Transverse colon (tissue), 4 donors: ENCODE data around the gene SYCE3. TPM values are rescaled to one million over a fixed set of nuclear protein-coding genes. Genes with fewer than 3 reads are reported as not detected.

ENCODE experiments used
- DNase-seq: peaks from one replicate; pipeline ENCODE4 v3.0.0-alpha.2; 2019
- H3K27ac ChIP-seq, 4 donors: fragments of 200-600 bp; sonication (generic); 2 replicates each; pipeline ENCODE4 v1.5.1; 2016 to 2018; ENCODE audit warnings: inconsistent platforms in 4 of 4
- H3K27me3 ChIP-seq: fragments of 200-600 bp; sonication (generic); 2 replicates; pipeline ENCODE4 v1.5.1; 2017; ENCODE audit warnings: inconsistent platforms
- H3K36me3 ChIP-seq, 4 donors: fragments of 200-600 bp; sonication (generic); 2 replicates each; pipeline ENCODE4 v1.5.1; 2017 to 2019; ENCODE audit warnings: inconsistent platforms in 4 of 4
- H3K4me1 ChIP-seq, 4 donors: fragments of 200-600 bp; sonication (generic); 2 replicates each; pipeline ENCODE4 v1.5.1; 2017 to 2020; ENCODE audit warnings: inconsistent platforms in 4 of 4
- H3K4me3 ChIP-seq, 4 donors: fragments of 200-600 bp; sonication (generic); 1 replicate in 1 of 4; 2 replicates in 3 of 4; pipeline versions ENCODE4 v1.5.1 to v1.6.1; 2017 to 2019; ENCODE audit warnings: inconsistent platforms in 4 of 4
- H3K9me3 ChIP-seq, 2 donors: fragments of 200-600 bp; sonication (generic); 2 replicates each; pipeline ENCODE4 v1.5.1; 2017 to 2019; ENCODE audit warnings: inconsistent platforms in 2 of 2
- EP300 ChIP-seq: sonication (generic); formaldehyde crosslinking; IDR thresholded peaks from one replicate; pipeline ENCODE4 v1.6.1; 2017; ENCODE audit warnings: antibody characterized with exemption, low read depth
- POLR2A ChIP-seq: fragments of 450-650 bp; IDR thresholded peaks from one replicate; pipeline ENCODE4 v1.6.1; 2016; ENCODE audit warnings: antibody characterized with exemption, mild to moderate bottlenecking, moderate library complexity
- POLR2AphosphoS5 ChIP-seq, 3 donors: sonication (generic); formaldehyde crosslinking; IDR thresholded peaks; one replicate each; pipeline ENCODE4 v1.6.1; 2016; ENCODE audit warnings: antibody characterized with exemption in 3 of 3
- WGBS, 2 donors: methylation state at CpG; one replicate each; pipeline ENCODE4 v1.1.5; 2018; ENCODE audit warnings: low coverage in 1 of 2; 5-methylcytosine and 5-hydroxymethylcytosine counted together
- in situ Hi-C, 4 donors: fragments of 200-750 bp; cut with MboI; loops; one replicate each; pipeline versions ENCODE4 v1.15.0 to v1.15.1; 2017; ENCODE audit warnings: low sequenced_read_pairs in 3 of 4, low pct_ligation_motif_present in 1 of 4, low pct_unique_long_range_greater_than_20kb in 1 of 4
- intact Hi-C: fragments of 100-400 bp; cut with DNase I; formaldehyde crosslinking; loops from one replicate; pipeline ENCODE4 v1.15.1; 2023; ENCODE audit warnings: low total_unique reads
- total RNA-seq, 4 donors: library from RNA; depleted of rRNA; stranded (reverse); fragments of >200 nt; gene quantifications; one replicate each; pipeline ENCODE4 v1.1.0, GENCODE V29; 2016
- TF ChIP-seq, protein P1 (sequence below), 5 experiments: fragments of 200-600 bp in 3 of 5; fragments of 450-650 bp in 2 of 5; sonication (generic) in 3 of 5; IDR thresholded peaks; 1 replicate in 2 of 5; 2 replicates in 3 of 5; pipeline ENCODE4 v1.5.1; 2016 to 2017; ENCODE audit warnings: antibody characterized with exemption in 5 of 5, inconsistent platforms in 3 of 5, mild to moderate bottlenecking in 2 of 5, moderate library complexity in 1 of 5

The SYCE3 gene
- total RNA-seq, 4 donors from 2014 or later = not detected

DNA sequence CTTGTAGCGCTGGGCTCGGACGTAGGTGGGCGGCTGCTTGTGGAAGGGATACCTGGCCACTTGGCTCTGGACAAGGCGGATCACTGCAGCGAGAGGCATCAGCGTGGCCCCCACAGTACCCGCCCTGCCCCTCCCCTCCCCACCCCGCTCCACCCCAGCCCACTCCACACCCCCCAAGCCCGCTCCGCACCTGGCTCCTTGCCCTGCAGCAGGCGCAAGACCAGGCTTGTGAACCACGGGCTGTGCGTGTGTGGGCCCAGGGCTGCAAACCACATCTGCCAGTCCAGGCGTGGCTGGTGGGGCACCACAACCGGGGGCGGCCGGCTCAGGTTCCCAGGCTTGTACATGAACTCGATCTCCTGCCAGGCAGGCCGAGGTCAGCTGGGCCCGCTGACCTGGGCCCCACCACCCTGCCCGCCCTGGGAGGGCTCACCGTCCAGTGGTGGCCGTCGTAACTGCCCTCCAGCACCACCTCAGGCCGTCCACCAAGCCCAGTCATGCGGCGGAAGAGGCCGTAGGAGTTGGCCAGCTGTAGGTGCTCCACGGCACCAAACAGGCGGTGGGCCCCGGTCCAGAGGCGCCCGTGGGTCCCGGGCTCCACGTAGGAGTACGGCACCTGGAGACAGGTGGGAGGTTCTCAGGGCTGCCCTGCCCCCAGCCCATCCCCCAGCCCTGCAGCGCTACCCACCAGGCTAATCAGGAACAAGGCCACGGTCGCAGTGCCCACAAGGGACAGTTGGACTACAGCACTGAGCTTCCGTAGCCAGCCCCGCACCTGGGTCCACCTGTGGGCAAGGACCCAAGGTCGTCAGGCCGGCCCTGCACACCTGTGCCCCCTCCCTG, 58.1 kb downstream of the SYCE3 start:
- no peak for DNase-seq
- H3K4me3 ChIP-seq = no peak overlapping the region
- 93% methylated on average over 44 of the region's 44 CpGs; no CpG with 5 or more reads in 1 of the 2 donors for WGBS, 2 donors
- intact Hi-C loops = no loop called here
- no peaks in the 10 kb centered on the region for H3K27me3 ChIP-seq
- TF ChIP-seq POLR2AphosphoS5 (IDR thresholded peaks at IDR 0.05) = no peak
- TF ChIP-seq EP300 = no peak
- TF ChIP-seq, protein P1, sequence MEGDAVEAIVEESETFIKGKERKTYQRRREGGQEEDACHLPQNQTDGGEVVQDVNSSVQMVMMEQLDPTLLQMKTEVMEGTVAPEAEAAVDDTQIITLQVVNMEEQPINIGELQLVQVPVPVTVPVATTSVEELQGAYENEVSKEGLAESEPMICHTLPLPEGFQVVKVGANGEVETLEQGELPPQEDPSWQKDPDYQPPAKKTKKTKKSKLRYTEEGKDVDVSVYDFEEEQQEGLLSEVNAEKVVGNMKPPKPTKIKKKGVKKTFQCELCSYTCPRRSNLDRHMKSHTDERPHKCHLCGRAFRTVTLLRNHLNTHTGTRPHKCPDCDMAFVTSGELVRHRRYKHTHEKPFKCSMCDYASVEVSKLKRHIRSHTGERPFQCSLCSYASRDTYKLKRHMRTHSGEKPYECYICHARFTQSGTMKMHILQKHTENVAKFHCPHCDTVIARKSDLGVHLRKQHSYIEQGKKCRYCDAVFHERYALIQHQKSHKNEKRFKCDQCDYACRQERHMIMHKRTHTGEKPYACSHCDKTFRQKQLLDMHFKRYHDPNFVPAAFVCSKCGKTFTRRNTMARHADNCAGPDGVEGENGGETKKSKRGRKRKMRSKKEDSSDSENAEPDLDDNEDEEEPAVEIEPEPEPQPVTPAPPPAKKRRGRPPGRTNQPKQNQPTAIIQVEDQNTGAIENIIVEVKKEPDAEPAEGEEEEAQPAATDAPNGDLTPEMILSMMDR (IDR thresholded peaks at IDR 0.05) = no peak
- in situ Hi-C loops = no loop called here
- peaks cover 8 to 30% (median 20%) of the 10 kb centered on the region in 4 donors for H3K4me1 ChIP-seq
- H3K9me3 ChIP-seq = no peaks in the 10 kb centered on the region
- H3K36me3 ChIP-seq = peaks cover 0 to 4% (median 0%) of the 10 kb centered on the region in 4 donors
- H3K27ac ChIP-seq = no peak overlapping the region

DNA sequence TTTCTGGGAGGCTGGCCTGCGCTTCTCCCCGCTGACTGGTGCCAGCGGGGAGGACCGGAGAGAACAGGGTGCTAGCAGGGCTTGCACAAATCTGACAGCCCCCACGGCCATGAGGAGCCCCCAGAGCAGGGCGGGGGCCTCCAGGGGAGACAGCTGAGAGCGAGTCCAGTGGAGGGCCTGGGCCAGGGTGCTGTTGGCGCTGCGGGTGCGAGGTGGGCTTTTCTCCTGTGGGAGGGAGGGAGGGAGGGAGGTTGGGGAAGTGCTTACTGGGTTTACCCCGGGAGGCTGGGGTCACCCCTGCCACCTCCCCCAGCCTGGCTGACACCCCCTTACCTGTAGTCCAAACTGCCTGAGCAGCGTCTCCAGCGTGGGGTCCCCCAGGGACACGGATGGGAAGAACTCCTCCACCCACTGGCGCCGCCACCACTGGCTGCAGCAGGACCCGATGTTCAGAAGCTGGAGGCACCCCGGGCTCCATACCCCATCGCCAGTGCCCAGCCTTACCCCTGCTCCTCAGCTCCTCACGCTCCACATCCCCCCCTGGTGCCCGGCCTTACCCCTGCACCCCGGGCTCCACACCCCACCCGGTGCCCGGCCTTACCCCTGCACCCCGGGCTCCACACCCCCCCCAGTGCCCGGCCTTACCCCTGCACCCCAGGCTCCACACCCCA, 59.1 kb downstream of the SYCE3 start:
- no peak for DNase-seq
- in situ Hi-C loops = no loop called here
- Histone ChIP-seq H3K36me3 (peaks cover 0 to 4% (median 0%) of the 10 kb centered on the region in 4 donors), H3K27me3 (no peaks in the 10 kb centered on the region), H3K4me1 (peaks cover 8 to 21% (median 12%) of the 10 kb centered on the region in 4 donors), H3K9me3 (no peaks in the 10 kb centered on the region), H3K27ac (no peak overlapping the region), H3K4me3 (no peak overlapping the region)
- WGBS, 2 donors = 97% methylated on average over 20 of the region's 26 CpGs; no CpG with 5 or more reads in 1 of the 2 donors
- TF ChIP-seq EP300 (no peak), POLR2AphosphoS5 (IDR thresholded peaks at IDR 0.05) (no peak)
- intact Hi-C loops = no loop called here

DNA sequence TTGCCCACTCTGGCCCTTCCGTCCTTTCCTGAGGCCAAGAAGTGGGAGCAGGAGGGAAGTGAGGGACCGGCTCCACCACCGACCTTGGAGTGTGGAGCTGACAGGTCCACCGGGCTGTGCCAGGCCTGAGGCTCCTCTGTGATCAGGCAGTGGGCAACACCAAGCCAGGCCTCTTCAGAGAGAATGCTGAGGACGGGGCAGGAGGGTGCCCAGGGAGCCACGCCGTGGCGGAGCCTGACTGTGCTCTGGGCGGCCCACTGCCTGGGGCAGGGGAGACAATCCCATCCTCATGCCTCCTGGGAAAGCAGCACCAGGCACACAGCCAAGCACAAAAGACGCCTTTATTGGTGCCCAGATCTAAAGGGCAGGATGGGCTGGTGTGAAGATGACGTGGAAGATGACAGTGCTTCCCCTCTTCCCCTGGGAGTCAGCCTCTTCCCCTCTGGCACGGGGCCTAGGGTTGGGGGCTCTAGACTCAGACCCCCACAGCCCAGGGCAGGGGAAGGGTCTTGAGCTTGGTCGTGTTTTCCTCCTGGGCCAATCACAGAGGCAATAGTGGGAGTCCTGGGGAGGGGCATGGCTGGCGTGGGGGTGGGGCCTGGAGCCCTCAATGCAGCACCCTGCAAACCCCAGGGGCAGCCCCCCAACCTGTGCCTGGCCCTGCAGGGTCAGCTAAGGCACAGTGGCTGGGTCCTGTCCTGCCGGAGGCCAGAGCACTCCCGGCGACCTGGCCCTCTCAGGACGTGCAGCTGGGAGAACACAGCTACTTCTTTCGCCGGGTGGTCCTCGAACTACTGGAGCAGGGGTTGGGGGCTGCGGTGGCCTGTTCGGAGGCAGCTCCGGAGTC, 59.9 kb downstream of the SYCE3 start:
- in situ Hi-C loops (no loop called here), intact Hi-C loops (no loop called here)
- TF ChIP-seq, protein P1 (IDR thresholded peaks at IDR 0.05) = no peak
- no peak for TF ChIP-seq POLR2AphosphoS5 (IDR thresholded peaks at IDR 0.05)
- no peak for TF ChIP-seq POLR2A
- TF ChIP-seq EP300 = no peak
- 85% methylated on average over 15 of the region's 24 CpGs; no CpG with 5 or more reads in 1 of the 2 donors for WGBS, 2 donors
- H3K36me3 ChIP-seq = peaks cover 0 to 4% (median 0%) of the 10 kb centered on the region in 4 donors
- H3K9me3 ChIP-seq = no peaks in the 10 kb centered on the region
- no peak overlapping the region for H3K27ac ChIP-seq
- H3K4me3 ChIP-seq = no peak overlapping the region
- no peak for DNase-seq
- peaks cover 8 to 23% (median 15%) of the 10 kb centered on the region in 4 donors for H3K4me1 ChIP-seq
- no peaks in the 10 kb centered on the region for H3K27me3 ChIP-seq

DNA sequence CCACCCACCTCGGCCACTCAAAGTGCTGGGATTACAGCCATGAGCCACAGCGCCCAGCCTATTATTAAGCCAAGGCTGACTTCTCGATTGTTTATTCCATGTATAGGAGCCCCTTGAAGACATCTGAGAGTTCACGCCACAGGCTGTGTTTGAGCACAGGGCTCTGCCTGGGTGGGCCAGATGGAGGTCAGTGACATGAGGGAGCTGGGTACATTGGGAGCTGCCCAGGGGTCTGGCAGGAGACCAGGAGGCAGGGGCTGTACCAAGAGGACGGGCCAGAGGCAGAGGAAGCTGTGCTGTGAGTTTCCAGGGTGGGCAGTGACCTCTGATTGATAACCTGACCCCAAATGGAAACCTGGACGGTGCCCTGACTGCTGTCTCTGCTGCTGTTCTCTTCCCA, 60.6 kb downstream of the SYCE3 start:
- Histone ChIP-seq H3K4me3 (no peak overlapping the region), H3K27me3 (no peaks in the 10 kb centered on the region), H3K36me3 (peaks cover 0 to 4% (median 0%) of the 10 kb centered on the region in 4 donors), H3K9me3 (no peaks in the 10 kb centered on the region), H3K27ac (no peak overlapping the region), H3K4me1 (peaks cover 8 to 28% (median 19%) of the 10 kb centered on the region in 4 donors)
- intact Hi-C loops (no loop called here), in situ Hi-C loops (no loop called here)
- TF ChIP-seq POLR2A (no peak), EP300 (no peak), POLR2AphosphoS5 (IDR thresholded peaks at IDR 0.05) (no peak)
- TF ChIP-seq, protein P1 (IDR thresholded peaks at IDR 0.05) = no peak
- DNase-seq = no peak
- 87% methylated on average over 6 of the region's 6 CpGs; no CpG with 5 or more reads in 1 of the 2 donors for WGBS, 2 donors

Other genes with a start within 250 kb of the SYCE3 start
- gene DENND6B, start 235.9 kb downstream of the SYCE3 start, total RNA-seq = 10 to 100 TPM in 2 of 4 donors, 1 to 10 TPM in 2; 3.2 to 22.7 (median 8.3) TPM
- gene PPP6R2, start 219.6 kb downstream of the SYCE3 start, total RNA-seq = 100 to 1,000 TPM in 1 of 4 donors, 10 to 100 TPM in 3; 62.1 to 151 (median 77.8) TPM
- gene SBF1, start 87.9 kb downstream of the SYCE3 start, total RNA-seq = 100 to 1,000 TPM in 2 of 4 donors, 10 to 100 TPM in 2; 59.9 to 241 (median 108) TPM
- 1 to 10 TPM in 3 of 4 donors, under 1 TPM in 1; 0.75 to 5.4 (median 1.2) TPM for gene ADM2, start 81.4 kb downstream of the SYCE3 start, total RNA-seq
- gene MIOX, start 76.1 kb downstream of the SYCE3 start, total RNA-seq = not detected
- 100 to 1,000 TPM in 1 of 4 donors, 10 to 100 TPM in 3; 54.0 to 119 (median 79.9) TPM for gene LMF2, start 55.2 kb downstream of the SYCE3 start, total RNA-seq
- 10 to 100 TPM; 26.5 to 64.7 (median 41.6) TPM for gene NCAPH2, start 54.7 kb downstream of the SYCE3 start, total RNA-seq
- gene SCO2, start 37.3 kb downstream of the SYCE3 start, total RNA-seq = 10 to 100 TPM in 1 of 4 donors, 1 to 10 TPM in 2, not detected in 1; 5.1 to 63.6 (median 5.9) TPM
- gene TYMP, start 32.9 kb downstream of the SYCE3 start, total RNA-seq = 10 to 100 TPM; 27.5 to 60.7 (median 32.2) TPM
- 1 to 10 TPM in 1 of 4 donors, under 1 TPM in 2, not detected in 1; 0.14 to 1.5 (median 0.32) TPM for gene KLHDC7B, start 17.0 kb downstream of the SYCE3 start, total RNA-seq
- 100 to 1,000 TPM in 1 of 4 donors, 10 to 100 TPM in 3; 34.2 to 111 (median 37.6) TPM for gene CPT1B, start 15.5 kb upstream of the SYCE3 start, total RNA-seq
- 100 to 1,000 TPM in 1 of 4 donors, 10 to 100 TPM in 3; 74.8 to 232 (median 86.1) TPM for gene CHKB, start 19.9 kb upstream of the SYCE3 start, total RNA-seq
- gene MAPK8IP2, start 37.9 kb upstream of the SYCE3 start, total RNA-seq = 1 to 10 TPM; 1.1 to 3.4 (median 1.8) TPM
- gene ARSA, start 65.2 kb upstream of the SYCE3 start, total RNA-seq = 100 to 1,000 TPM in 2 of 4 donors, 10 to 100 TPM in 2; 81.2 to 253 (median 99.1) TPM
- gene SHANK3, start 109.9 kb upstream of the SYCE3 start, total RNA-seq = 10 to 100 TPM in 1 of 4 donors, 1 to 10 TPM in 3; 2.7 to 30.3 (median 6.3) TPM
- gene ACR, start 175.3 kb upstream of the SYCE3 start, total RNA-seq = not detected
- 10 to 100 TPM in 3 of 4 donors, 1 to 10 TPM in 1; 7.8 to 18.2 (median 13.2) TPM for gene RABL2B, start 220.7 kb upstream of the SYCE3 start, total RNA-seq